ENCODE results near the gene C6orf62. TPM values are rescaled to one million over a fixed set of nuclear protein-coding genes. Genes with fewer than 3 reads are reported as not detected.

The C6orf62 gene
- total RNA-seq, 2 donors from 2014 or later, result 95.1 to 115 TPM

GRCh38 chr6:24763578-24763977 lies 44.6 kb upstream of the C6orf62 start:
- Histone ChIP-seq H3K4me3 (no peak overlapping the region), H3K27me3 (replicated peaks; ENCODE audit: insufficient read depth) (no peaks in the 10 kb centered on the region), H3K27ac (no peak overlapping the region), H3K36me3 (no peaks in the 10 kb centered on the region), H3K4me1 (replicated peaks) (no peaks in the 10 kb centered on the region), H3K9me3 (no peaks in the 10 kb centered on the region)
- intact Hi-C loops (cut with DNase I), result no loop called here
- TF ChIP-seq CTCF (IDR thresholded peaks at IDR 0.05) (no peak), POLR2AphosphoS5 (IDR thresholded peaks at IDR 0.05) (no peak), POLR2A (IDR thresholded peaks at IDR 0.05) (no peak)
- no peak for DNase-seq (ENCODE audit: low spot score)
- 65% methylated on average over 3 of the region's 3 CpGs for WGBS

- H3K36me3 ChIP-seq, result no peaks in the 10 kb centered on the region
- no peaks in the 10 kb centered on the region for H3K27me3 ChIP-seq (replicated peaks; ENCODE audit: insufficient read depth)
- no peak overlapping the region for H3K27ac ChIP-seq
- H3K4me1 ChIP-seq (replicated peaks), result no peaks in the 10 kb centered on the region
- DNase-seq (ENCODE audit: low spot score), result no peak
- H3K9me3 ChIP-seq, result no peaks in the 10 kb centered on the region
- intact Hi-C loops (cut with DNase I), result no loop called here
- H3K4me3 ChIP-seq, result no peak overlapping the region
- TF ChIP-seq POLR2A (IDR thresholded peaks at IDR 0.05) (no peak), CTCF (IDR thresholded peaks at IDR 0.05) (no peak), POLR2AphosphoS5 (IDR thresholded peaks at IDR 0.05) (no peak)
Observed at GRCh38 chr6:24761851-24762250, 42.9 kb upstream of the C6orf62 start.

GRCh38 chr6:24761193-24761835 lies 42.4 kb upstream of the C6orf62 start:
- no peak for DNase-seq (ENCODE audit: low spot score)
- no peaks in the 10 kb centered on the region for H3K9me3 ChIP-seq
- no peak overlapping the region for H3K27ac ChIP-seq
- no peaks in the 10 kb centered on the region for H3K4me1 ChIP-seq (replicated peaks)
- intact Hi-C loops (cut with DNase I), result no loop called here
- WGBS, result 83% methylated on average over 14 of the region's 17 CpGs
- no peak overlapping the region for H3K4me3 ChIP-seq
- H3K36me3 ChIP-seq, result no peaks in the 10 kb centered on the region
- TF ChIP-seq CTCF (IDR thresholded peaks at IDR 0.05) (no peak), POLR2AphosphoS5 (IDR thresholded peaks at IDR 0.05) (no peak), POLR2A (IDR thresholded peaks at IDR 0.05) (no peak)
- H3K27me3 ChIP-seq (replicated peaks; ENCODE audit: insufficient read depth), result no peaks in the 10 kb centered on the region

GRCh38 chr6:24760210-24760609 lies 41.3 kb upstream of the C6orf62 start:
- no peak for DNase-seq (ENCODE audit: low spot score)
- Histone ChIP-seq H3K36me3 (no peaks in the 10 kb centered on the region), H3K4me1 (replicated peaks) (no peaks in the 10 kb centered on the region), H3K9me3 (no peaks in the 10 kb centered on the region), H3K27ac (no peak overlapping the region), H3K4me3 (no peak overlapping the region), H3K27me3 (replicated peaks; ENCODE audit: insufficient read depth) (no peaks in the 10 kb centered on the region)
- intact Hi-C loops (cut with DNase I), result no loop called here
- TF ChIP-seq POLR2A (IDR thresholded peaks at IDR 0.05) (no peak), CTCF (IDR thresholded peaks at IDR 0.05) (no peak), POLR2AphosphoS5 (IDR thresholded peaks at IDR 0.05) (no peak)
- 99% methylated on average over 5 of the region's 5 CpGs for WGBS

- WGBS, result 98% methylated on average over 3 of the region's 3 CpGs
- Histone ChIP-seq H3K4me1 (replicated peaks) (no peaks in the 10 kb centered on the region), H3K4me3 (no peak overlapping the region), H3K36me3 (no peaks in the 10 kb centered on the region), H3K9me3 (no peaks in the 10 kb centered on the region), H3K27ac (no peak overlapping the region), H3K27me3 (replicated peaks; ENCODE audit: insufficient read depth) (no peaks in the 10 kb centered on the region)
- intact Hi-C loops (cut with DNase I), result no loop called here
- DNase-seq (ENCODE audit: low spot score), result no peak
- TF ChIP-seq POLR2A (IDR thresholded peaks at IDR 0.05) (no peak), POLR2AphosphoS5 (IDR thresholded peaks at IDR 0.05) (no peak), CTCF (IDR thresholded peaks at IDR 0.05) (no peak)
Observed at GRCh38 chr6:24759718-24760117, 40.8 kb upstream of the C6orf62 start.

Data from prostate gland (tissue), 2 donors.